ENCODE results near the gene TXNDC12.
"Not testable (repeated sequence)": the region's sequence is repeated elsewhere in the genome, so short reads cannot be mapped to it uniquely, and the experiment has no call there.

The TXNDC12 gene

GRCh38 chr1:52033190-52034049, 21.6 kb downstream of the TXNDC12 start, which contains the start of gene KTI12:
Gene KTI12, minus strand, starts transcription at chr1:52033810. Its CDS starts 49 bp downstream, at chr1:52033761.
- Mint-ChIP-seq H3K27me3 (ENCODE audit: low read depth) (no peaks in the 10 kb centered on the region), H3K9me3 (no peaks in the 10 kb centered on the region), H3K27ac (peak within 1 kb of the TSS; percentile 89 to 91 (median 91)), H3K4me3 (peak within 1 kb of the TSS; percentile 89 to 94 (median 92)), H3K36me3 (ENCODE audit: low read depth) (peaks cover 15% of the 10 kb centered on the region), H3K4me1 (peaks cover 37% of the 10 kb centered on the region)
- no peak for TF ChIP-seq CTCF (IDR thresholded peaks at IDR 0.05; ENCODE audit: unreplicated experiment in 3 of 3)

GRCh38 chr1:52032785-52033131, 22.2 kb downstream of the TXNDC12 start:
- peak overlapping the region; percentile 62 to 91 (median 89) for H3K27ac Mint-ChIP-seq
- H3K9me3 Mint-ChIP-seq, result no peaks in the 10 kb centered on the region
- no peaks in the 10 kb centered on the region for H3K27me3 Mint-ChIP-seq (ENCODE audit: low read depth)
- H3K36me3 Mint-ChIP-seq (ENCODE audit: low read depth), result peaks cover 11% of the 10 kb centered on the region
- peaks cover 37% of the 10 kb centered on the region for H3K4me1 Mint-ChIP-seq
- H3K4me3 Mint-ChIP-seq, result peak overlapping the region; percentile 89 to 94 (median 92)
- no peak for TF ChIP-seq CTCF (IDR thresholded peaks at IDR 0.05; ENCODE audit: unreplicated experiment in 3 of 3)

GRCh38 chr1:52032124-52032784, 22.7 kb downstream of the TXNDC12 start:
- peak overlapping the region; percentile 62 to 91 (median 89) for H3K27ac Mint-ChIP-seq
- no peaks in the 10 kb centered on the region for H3K27me3 Mint-ChIP-seq (ENCODE audit: low read depth)
- H3K4me1 Mint-ChIP-seq, result peaks cover 37% of the 10 kb centered on the region
- no peak for TF ChIP-seq CTCF (IDR thresholded peaks at IDR 0.05; ENCODE audit: unreplicated experiment in 3 of 3)
- peak overlapping the region; percentile 89 to 94 (median 92) for H3K4me3 Mint-ChIP-seq
- no peaks in the 10 kb centered on the region for H3K9me3 Mint-ChIP-seq
- peaks cover 10% of the 10 kb centered on the region for H3K36me3 Mint-ChIP-seq (ENCODE audit: low read depth)

- not testable (repeated sequence) for H3K9me3 Mint-ChIP-seq; H3K27me3 Mint-ChIP-seq (ENCODE audit: low read depth); H3K4me3 Mint-ChIP-seq; H3K27ac Mint-ChIP-seq
- Mint-ChIP-seq H3K4me1 (peaks cover 33% of the 10 kb centered on the region), H3K36me3 (ENCODE audit: low read depth) (peaks cover 24% of the 10 kb centered on the region)
Measured at GRCh38 chr1:52028839-52029238, 26.2 kb downstream of the TXNDC12 start.

GRCh38 chr1:52028328-52028727, 26.7 kb downstream of the TXNDC12 start:
- Mint-ChIP-seq H3K36me3 (ENCODE audit: low read depth) (peaks cover 29% of the 10 kb centered on the region), H3K4me3 (no peak overlapping the region), H3K4me1 (peaks cover 28% of the 10 kb centered on the region), H3K27me3 (ENCODE audit: low read depth) (no peaks in the 10 kb centered on the region), H3K9me3 (no peaks in the 10 kb centered on the region), H3K27ac (peak overlapping the region in 1 of 3 experiments; percentile 82)
- no peak for TF ChIP-seq CTCF (IDR thresholded peaks at IDR 0.05; ENCODE audit: unreplicated experiment in 3 of 3)

GRCh38 chr1:52026278-52026677, 28.7 kb downstream of the TXNDC12 start:
- Mint-ChIP-seq H3K36me3 (ENCODE audit: low read depth) (peaks cover 36% of the 10 kb centered on the region), H3K4me3 (no peak overlapping the region), H3K27me3 (ENCODE audit: low read depth) (no peaks in the 10 kb centered on the region), H3K27ac (no peak overlapping the region), H3K4me1 (peaks cover 15% of the 10 kb centered on the region), H3K9me3 (no peaks in the 10 kb centered on the region)
- TF ChIP-seq CTCF (IDR thresholded peaks at IDR 0.05; ENCODE audit: unreplicated experiment in 3 of 3), result no peak
